Panc1 (cell line): ENCODE results near the gene MYO3B. TPM values are rescaled to one million over a fixed set of nuclear protein-coding genes. Genes with fewer than 3 reads are reported as not detected.

ENCODE experiments used
- ATAC-seq: fragments of 200-7000 bp; cut with Tn5 transposase; 2 replicates; pipeline ENCODE4 v1.9.1; 2020; ENCODE audit warnings: mild to moderate bottlenecking, moderate library complexity
- BruUV-seq: library from RNA; stranded (reverse); fragments of 400-500 nt; replicated peaks from 2 replicates; lab custom pipeline; 2021; lab: Mats Ljungman, UMichigan
- CTCF ChIA-PET: fragments of 300-600 bp; sonication (Branson Sonifier 250); formaldehyde crosslinking; loops from one replicate; lab custom pipeline; 2022; ENCODE audit warnings: antibody characterized with exemption; lab: Charles Lee
- POLR2A ChIA-PET: fragments of 300-600 bp; sonication (Branson Sonifier 250); formaldehyde crosslinking; loops from one replicate; lab custom pipeline; 2022; ENCODE audit warnings: antibody characterized with exemption; lab: Charles Lee
- DNase-seq: peaks from one replicate; pipeline ENCODE4 v3.0.0-alpha.2; 2010; ENCODE audit warnings: low read depth, low spot score
- H3K27ac ChIP-seq: 2 replicates; pipeline ENCODE4 v1.5.1; 2011; ENCODE audit warnings: mild to moderate bottlenecking, low read length, inconsistent platforms
- H3K27me3 ChIP-seq: fragments of 200-500 bp; sonication (Bioruptor generic); 2 replicates; pipeline ENCODE4 v1.6.0; 2014; ENCODE audit warnings: low read length, inconsistent platforms; ENCODE audit not compliant: control insufficient read depth, insufficient read depth
- H3K36me3 ChIP-seq: fragments of 200-500 bp; sonication (Bioruptor generic); 2 replicates; pipeline ENCODE4 v1.5.1; 2014; ENCODE audit warnings: inconsistent platforms, mild to moderate bottlenecking, low read length, moderate library complexity; ENCODE audit not compliant: control insufficient read depth, insufficient read depth
- H3K4me1 ChIP-seq: 2 replicates; pipeline ENCODE4 v1.5.1; 2011; ENCODE audit warnings: inconsistent platforms, mild to moderate bottlenecking, low read length, moderate library complexity; ENCODE audit not compliant: control insufficient read depth, insufficient read depth
- H3K4me3 ChIP-seq, 2 experiments: 2 replicates each; pipeline ENCODE4 v1.5.1; 2011 to 2012; ENCODE audit warnings: low read depth in 2 of 2, low read length in 2 of 2, mild to moderate bottlenecking in 2 of 2, inconsistent platforms in 1 of 2, moderate library complexity in 1 of 2
- H3K9me3 ChIP-seq: fragments of 200-500 bp; sonication (Bioruptor generic); 2 replicates; pipeline ENCODE4 v1.5.1; 2014; ENCODE audit warnings: low read depth, mild to moderate bottlenecking, inconsistent platforms, low read length, moderate library complexity; ENCODE audit not compliant: control insufficient read depth, insufficient read depth
- POLR2AphosphoS5 ChIP-seq: IDR thresholded peaks from 2 replicates; pipeline ENCODE4 v1.6.1; 2012; ENCODE audit warnings: mild to moderate bottlenecking, low read depth, low read length, moderate library complexity
- REST ChIP-seq, 2 experiments: IDR thresholded peaks; 2 replicates each; pipeline ENCODE4 v1.6.1; 2011 to 2012; ENCODE audit warnings: low read depth in 2 of 2, control low read depth in 1 of 2, low read length in 1 of 2, mild to moderate bottlenecking in 1 of 2, moderate library complexity in 1 of 2; ENCODE audit not compliant: insufficient read depth in 1 of 2
- SIN3A ChIP-seq: IDR thresholded peaks from 2 replicates; pipeline ENCODE4 v1.6.1; 2012; ENCODE audit warnings: low read depth, mild to moderate bottlenecking, low read length, moderate library complexity, borderline replicate concordance; ENCODE audit not compliant: insufficient read depth
- TCF7L2 ChIP-seq: IDR thresholded peaks from 2 replicates; pipeline ENCODE4 v1.6.1; 2011; ENCODE audit warnings: mild to moderate bottlenecking, low read depth, low read length, inconsistent platforms
- in situ Hi-C: cut with HindIII; loops from 2 replicates; pipeline ENCODE4 v1.10.0; 2016; ENCODE audit warnings: low sequenced_read_pairs, low pct_unique_long_range_greater_than_20kb
- intact Hi-C: fragments of 100-400 bp; cut with micrococcal nuclease; formaldehyde crosslinking; loops from one replicate; pipeline ENCODE4 v1.10.0; 2022; ENCODE audit not compliant: unreplicated experiment
- total RNA-seq: library from RNA; stranded (reverse); gene quantifications from one replicate; pipeline ENCODE4 v1.2.1, GENCODE V29; 2021; ENCODE audit not compliant: unreplicated experiment
- TF ChIP-seq, protein P1 (sequence below): fragments of 450-650 bp; IDR thresholded peaks from 2 replicates; pipeline ENCODE4 v1.5.1; 2017; ENCODE audit warnings: mild to moderate bottlenecking

MYO3B gene
- total RNA-seq, 1 experiment from 2014 or later = 0.05 TPM

- no TSS peak for BruUV-seq
Observed at GRCh38 chr2:170353723-170354122, 175.8 kb downstream of the MYO3B start.

GRCh38 chr2:170354388-170354787, 176.4 kb downstream of the MYO3B start:
- H3K27ac ChIP-seq = no peak overlapping the region
- in situ Hi-C loops = no loop called here
- ATAC-seq = no peak
- no peaks in the 10 kb centered on the region for H3K9me3 ChIP-seq
- BruUV-seq = no TSS peak
- ChIA-PET CTCF (no interaction called here), POLR2A (no interaction called here)
- no peaks in the 10 kb centered on the region for H3K4me1 ChIP-seq
- intact Hi-C loops = no loop called here
- peaks cover 6% of the 10 kb centered on the region; the same call in 1 of the 2 replicates for H3K27me3 ChIP-seq
- no peak overlapping the region for H3K4me3 ChIP-seq
- DNase-seq = no peak
- H3K36me3 ChIP-seq = no peaks in the 10 kb centered on the region
- TF ChIP-seq, protein P1, sequence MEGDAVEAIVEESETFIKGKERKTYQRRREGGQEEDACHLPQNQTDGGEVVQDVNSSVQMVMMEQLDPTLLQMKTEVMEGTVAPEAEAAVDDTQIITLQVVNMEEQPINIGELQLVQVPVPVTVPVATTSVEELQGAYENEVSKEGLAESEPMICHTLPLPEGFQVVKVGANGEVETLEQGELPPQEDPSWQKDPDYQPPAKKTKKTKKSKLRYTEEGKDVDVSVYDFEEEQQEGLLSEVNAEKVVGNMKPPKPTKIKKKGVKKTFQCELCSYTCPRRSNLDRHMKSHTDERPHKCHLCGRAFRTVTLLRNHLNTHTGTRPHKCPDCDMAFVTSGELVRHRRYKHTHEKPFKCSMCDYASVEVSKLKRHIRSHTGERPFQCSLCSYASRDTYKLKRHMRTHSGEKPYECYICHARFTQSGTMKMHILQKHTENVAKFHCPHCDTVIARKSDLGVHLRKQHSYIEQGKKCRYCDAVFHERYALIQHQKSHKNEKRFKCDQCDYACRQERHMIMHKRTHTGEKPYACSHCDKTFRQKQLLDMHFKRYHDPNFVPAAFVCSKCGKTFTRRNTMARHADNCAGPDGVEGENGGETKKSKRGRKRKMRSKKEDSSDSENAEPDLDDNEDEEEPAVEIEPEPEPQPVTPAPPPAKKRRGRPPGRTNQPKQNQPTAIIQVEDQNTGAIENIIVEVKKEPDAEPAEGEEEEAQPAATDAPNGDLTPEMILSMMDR = no peak
- TF ChIP-seq SIN3A = no peak
- no peak for TF ChIP-seq REST (IDR thresholded peaks at IDR 0.05; ENCODE audit: insufficient read depth in 1 of 2, low read depth in 2 of 2, low read length in 1 of 2)
- TF ChIP-seq POLR2AphosphoS5 = no peak
- TF ChIP-seq TCF7L2 = no peak

More at GRCh38 chr2:170353723-170354122, 175.8 kb downstream of the MYO3B start:
- in situ Hi-C loops (no loop called here), intact Hi-C loops (no loop called here)
- no peak overlapping the region for H3K4me3 ChIP-seq
- H3K27ac ChIP-seq = no peak overlapping the region
- H3K36me3 ChIP-seq = no peaks in the 10 kb centered on the region
- no peaks in the 10 kb centered on the region for H3K9me3 ChIP-seq
- no peak for ATAC-seq
- CTCF ChIA-PET = no interaction called here
- TF ChIP-seq, protein P1 = no peak
- TF ChIP-seq TCF7L2 = no peak
- TF ChIP-seq POLR2AphosphoS5 = no peak
- TF ChIP-seq REST (IDR thresholded peaks at IDR 0.05; ENCODE audit: insufficient read depth in 1 of 2, low read depth in 2 of 2, low read length in 1 of 2) = no peak
- no peak for TF ChIP-seq SIN3A
- peaks cover 4% of the 10 kb centered on the region; the same call in 1 of the 2 replicates for H3K27me3 ChIP-seq
- no peak for DNase-seq
- POLR2A ChIA-PET = no interaction called here
- H3K4me1 ChIP-seq = no peaks in the 10 kb centered on the region
